Measurements from ENCODE around the gene PHLDB1. TPM values are rescaled to one million over a fixed set of nuclear protein-coding genes. Genes with fewer than 3 reads are reported as not detected.
A peak's percentile ranks its signal among the peaks of the same experiment; 100 is the strongest.

PHLDB1 gene
- polyA plus RNA-seq, 2 of the 4 experiments (the other 2 are of a cell fraction): 5.9 to 20.0 TPM

- peak overlapping the region; percentile 69; the same call in 2 of the 3 replicates for H3K4me2 ChIP-seq
These were observed 81.6 kb downstream of the PHLDB1 start for GRCh38 chr11:118688851-118689502.

GRCh38 chr11:118689503-118689851, 82.1 kb downstream of the PHLDB1 start:
- Histone ChIP-seq H3K4me3 (peak overlapping the region; percentile 34; the same call in 1 of the 3 replicates), H3K4me2 (peak overlapping the region; percentile 69), H3K9me3 (no peaks in the 10 kb centered on the region), H3K27ac (peak overlapping the region; percentile 91 to 99), H3K4me1 (peaks cover 11% of the 10 kb centered on the region; the same call in 1 of the 3 replicates)
- peak; percentile 58 to 61 for ATAC-seq
- no peak for TF ChIP-seq RNF2 (IDR thresholded peaks at IDR 0.05; ENCODE audit: borderline replicate concordance, low read depth)
- TF ChIP-seq MAX (IDR thresholded peaks at IDR 0.05): no peak
- no peak for TF ChIP-seq ZFP36 (IDR thresholded peaks at IDR 0.05; ENCODE audit: borderline replicate concordance, partially characterized antibody)
- no peak for TF ChIP-seq HEYL (CRISPR knock-in tag; IDR thresholded peaks at IDR 0.05)
- no peak for TF ChIP-seq HMGXB4 (CRISPR knock-in tag; IDR thresholded peaks at IDR 0.05; ENCODE audit: borderline replicate concordance)
- TF ChIP-seq ESRRA (IDR thresholded peaks at IDR 0.05; ENCODE audit: borderline replicate concordance, low read length): no peak
- no peak for TF ChIP-seq GATA3 (IDR thresholded peaks at IDR 0.05; ENCODE audit: borderline replicate concordance)
- TF ChIP-seq ATOH8 (CRISPR knock-in tag; IDR thresholded peaks at IDR 0.05; ENCODE audit: low read depth): no peak
- no peak for TF ChIP-seq EHF (CRISPR knock-in tag; IDR thresholded peaks at IDR 0.05)
- TF ChIP-seq BCL3 (IDR thresholded peaks at IDR 0.05): no peak
- no peak for TF ChIP-seq TP53 (CRISPR knock-in tag; IDR thresholded peaks at IDR 0.05)
- no peak for TF ChIP-seq FOSL2 (IDR thresholded peaks at IDR 0.05)
- TF ChIP-seq FOSL2 (CRISPR knock-in tag; IDR thresholded peaks at IDR 0.05): no peak
- ChIA-PET POLR2A (interaction anchor here (0.6 to 1.2 kb wide), 5 partner anchors 10 to 396 kb away, joined by 3 to 9 read pairs (median 4); partner anchors contain the start of genes DDX6 and TREH), CTCF (interaction anchor here (0.6 to 5.3 kb wide), 61 partner anchors 9 to 903 kb away, joined by 3 to 61 read pairs (median 4); partner anchors contain the start of genes BCL9L, CXCR5, DDX6 and UPK2)
- no peak for DNase-seq (ENCODE audit: low read depth in 1 of 2, low spot score in 1 of 2)
- 50% methylated on average over 2 of the region's 9 CpGs for WGBS (ENCODE audit: missing lambda C conversion rate)
- no peak for FAIRE-seq

More at GRCh38 chr11:118688851-118689502, 81.6 kb downstream of the PHLDB1 start:
- DNase-seq (ENCODE audit: low read depth in 1 of 2, low spot score in 1 of 2) (no peak), FAIRE-seq (no peak), ATAC-seq (no peak)
- Histone ChIP-seq H3K9me3 (no peaks in the 10 kb centered on the region), H3K4me3 (no peak overlapping the region; the same call in 2 of the 3 replicates), H3K27ac (peak overlapping the region; percentile 91 to 99), H3K4me1 (peaks cover 11% of the 10 kb centered on the region; the same call in 1 of the 3 replicates)
- 97% methylated on average over 16 of the region's 41 CpGs for WGBS (ENCODE audit: missing lambda C conversion rate)
- POLR2A ChIA-PET: interaction anchor here (0.7 to 1.2 kb wide), 2 partner anchors 102 to 103 kb away, joined by 3 to 9 read pairs; partner anchors contain the start of gene DDX6
- CTCF ChIA-PET: interaction anchor here (0.6 to 5.3 kb wide), 31 partner anchors 8 to 904 kb away, joined by 3 to 61 read pairs (median 7); partner anchors contain the start of genes BCL9L and UPK2
- no peak for TF ChIP-seq ZC3H11A (IDR thresholded peaks at IDR 0.05)
- TF ChIP-seq PHF8 (IDR thresholded peaks at IDR 0.05; ENCODE audit: borderline replicate concordance, low read depth): no peak
- TF ChIP-seq PBX3 (IDR thresholded peaks at IDR 0.05): no peak
- no peak for TF ChIP-seq CTCF (IDR thresholded peaks at IDR 0.05)
- no peak for TF ChIP-seq ZFP36 (IDR thresholded peaks at IDR 0.05; ENCODE audit: borderline replicate concordance, partially characterized antibody)
- TF ChIP-seq HOXB5 (CRISPR knock-in tag; IDR thresholded peaks at IDR 0.05): no peak
- TF ChIP-seq HOXA7 (CRISPR knock-in tag; IDR thresholded peaks at IDR 0.05): no peak
- no peak for TF ChIP-seq CHD2 (IDR thresholded peaks at IDR 0.05; ENCODE audit: low read length, partially characterized antibody)
- TF ChIP-seq CBX8 (IDR thresholded peaks at IDR 0.05): no peak
- TF ChIP-seq E2F6 (IDR thresholded peaks at IDR 0.05; ENCODE audit: borderline replicate concordance, low read depth): no peak
- no peak for TF ChIP-seq NR3C1 (IDR thresholded peaks at IDR 0.05)
- TF ChIP-seq POLR2A (IDR thresholded peaks at IDR 0.05; ENCODE audit: low read length): no peak
- TF ChIP-seq SREBF2 (IDR thresholded peaks at IDR 0.05): no peak
- TF ChIP-seq MYC (IDR thresholded peaks at IDR 0.05; ENCODE audit: borderline replicate concordance, low read length): no peak
